ENCODE data around the gene ATP8B1. TPM values are rescaled to one million over a fixed set of nuclear protein-coding genes. Genes with fewer than 3 reads are reported as not detected.
"Not testable (repeated sequence)": the region's sequence is repeated elsewhere in the genome, so short reads cannot be mapped to it uniquely, and the experiment has no call there.

ATP8B1 gene
- total and polyA plus RNA-seq, 2 donors (not counting 1 experiment from before 2014, with no cell fraction given): 109 to 125 TPM

- H3K9me3 ChIP-seq (ENCODE audit: control insufficient read depth, insufficient read depth, low read depth, low read length); H3K36me3 ChIP-seq (ENCODE audit: control insufficient read depth, insufficient read depth, low read length); H3K27me3 ChIP-seq (ENCODE audit: control insufficient read depth, insufficient read depth, low read length); H3K27ac ChIP-seq (ENCODE audit: insufficient read depth, low read length); DNase-seq (ENCODE audit: low read depth in 2 of 2); H2AFZ ChIP-seq (ENCODE audit: low read length); H3K4me3 ChIP-seq (replicated peaks in 1 of 4; ENCODE audit: control extremely low read depth in 1 of 4, insufficient read depth in 1 of 4, low read depth in 3 of 4, low read length in 4 of 4); H4K20me1 ChIP-seq (ENCODE audit: control insufficient read depth, extremely low read depth, insufficient read depth, low read length); H3K4me1 ChIP-seq (ENCODE audit: control insufficient read depth, extremely low read depth, insufficient read depth, low read length); H3K79me2 ChIP-seq (ENCODE audit: control insufficient read depth, insufficient read depth, low read length); H3K4me2 ChIP-seq (ENCODE audit: extremely low read depth, insufficient read depth, low read length); H3K9ac ChIP-seq (ENCODE audit: insufficient read depth, low read length): not testable (repeated sequence)
Observed at GRCh38 chr18:57642462-57642861, 160.7 kb downstream of the ATP8B1 start.

DNA sequence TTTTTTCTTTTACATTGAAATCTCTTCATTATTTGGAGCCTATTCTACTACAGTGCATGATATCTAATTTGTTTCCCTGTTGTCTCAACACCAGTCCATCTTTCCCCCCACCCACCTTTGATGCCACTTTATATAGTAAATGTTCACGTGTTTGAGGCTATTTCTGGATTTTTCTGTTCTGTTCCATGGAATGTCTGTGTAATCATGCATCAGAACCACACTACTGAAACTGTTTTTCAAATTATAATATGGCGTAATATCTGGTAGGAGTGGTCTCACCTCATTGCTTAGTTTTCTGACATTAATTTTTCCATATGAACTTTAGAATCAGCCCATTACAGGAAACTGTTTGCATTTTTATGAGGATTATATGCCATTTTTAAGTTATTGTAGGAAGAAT, 162.4 kb downstream of the ATP8B1 start:
- Histone ChIP-seq H3K4me3 (replicated peaks in 1 of 4; ENCODE audit: control extremely low read depth in 1 of 4, insufficient read depth in 1 of 4, low read depth in 3 of 4, low read length in 4 of 4) (no peak overlapping the region), H3K4me1 (ENCODE audit: control insufficient read depth, extremely low read depth, insufficient read depth, low read length) (no peaks in the 10 kb centered on the region), H4K20me1 (ENCODE audit: control insufficient read depth, extremely low read depth, insufficient read depth, low read length) (no peaks in the 10 kb centered on the region), H3K27me3 (ENCODE audit: control insufficient read depth, insufficient read depth, low read length) (no peaks in the 10 kb centered on the region), H3K9me3 (ENCODE audit: control insufficient read depth, insufficient read depth, low read depth, low read length) (no peaks in the 10 kb centered on the region), H3K9ac (ENCODE audit: insufficient read depth, low read length) (no peak overlapping the region), H3K27ac (ENCODE audit: insufficient read depth, low read length) (no peak overlapping the region), H2AFZ (ENCODE audit: low read length) (no peak overlapping the region), H3K4me2 (ENCODE audit: extremely low read depth, insufficient read depth, low read length) (no peak overlapping the region), H3K36me3 (ENCODE audit: control insufficient read depth, insufficient read depth, low read length) (no peaks in the 10 kb centered on the region), H3K79me2 (ENCODE audit: control insufficient read depth, insufficient read depth, low read length) (no peaks in the 10 kb centered on the region)
- TF ChIP-seq, protein P1, sequence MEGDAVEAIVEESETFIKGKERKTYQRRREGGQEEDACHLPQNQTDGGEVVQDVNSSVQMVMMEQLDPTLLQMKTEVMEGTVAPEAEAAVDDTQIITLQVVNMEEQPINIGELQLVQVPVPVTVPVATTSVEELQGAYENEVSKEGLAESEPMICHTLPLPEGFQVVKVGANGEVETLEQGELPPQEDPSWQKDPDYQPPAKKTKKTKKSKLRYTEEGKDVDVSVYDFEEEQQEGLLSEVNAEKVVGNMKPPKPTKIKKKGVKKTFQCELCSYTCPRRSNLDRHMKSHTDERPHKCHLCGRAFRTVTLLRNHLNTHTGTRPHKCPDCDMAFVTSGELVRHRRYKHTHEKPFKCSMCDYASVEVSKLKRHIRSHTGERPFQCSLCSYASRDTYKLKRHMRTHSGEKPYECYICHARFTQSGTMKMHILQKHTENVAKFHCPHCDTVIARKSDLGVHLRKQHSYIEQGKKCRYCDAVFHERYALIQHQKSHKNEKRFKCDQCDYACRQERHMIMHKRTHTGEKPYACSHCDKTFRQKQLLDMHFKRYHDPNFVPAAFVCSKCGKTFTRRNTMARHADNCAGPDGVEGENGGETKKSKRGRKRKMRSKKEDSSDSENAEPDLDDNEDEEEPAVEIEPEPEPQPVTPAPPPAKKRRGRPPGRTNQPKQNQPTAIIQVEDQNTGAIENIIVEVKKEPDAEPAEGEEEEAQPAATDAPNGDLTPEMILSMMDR (conservative IDR thresholded peaks at IDR 0.05 in 1 of 2, IDR thresholded peaks at IDR 0.05 in 1 of 2; ENCODE audit: low read depth in 1 of 2, low read length in 2 of 2): no peak
- TF ChIP-seq EZH2 (IDR thresholded peaks at IDR 0.05; ENCODE audit: low read length, missing control alignments): no peak
- DNase-seq (ENCODE audit: low read depth in 2 of 2): peak in 1 of 2 donors; percentile 14

DNA sequence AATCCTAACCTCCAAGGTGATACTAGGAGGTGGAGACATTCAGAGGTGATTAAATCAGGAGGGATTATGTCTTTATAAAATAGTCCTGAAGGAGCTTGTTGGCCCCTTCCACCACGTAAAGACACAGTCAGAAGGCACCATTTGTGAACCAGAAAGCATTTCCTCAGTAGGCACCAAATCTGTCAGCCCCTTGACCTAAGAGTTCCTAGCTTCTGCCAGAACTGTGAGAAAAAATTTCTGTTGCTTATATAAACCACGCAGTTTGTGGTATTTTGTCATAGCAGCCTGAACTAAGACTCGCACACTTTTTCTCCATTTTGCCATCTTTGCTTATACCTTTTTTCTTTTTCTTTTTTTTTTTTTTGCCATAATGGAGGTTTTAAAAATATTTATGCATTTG, 162.9 kb downstream of the ATP8B1 start:
- Histone ChIP-seq H4K20me1 (ENCODE audit: control insufficient read depth, extremely low read depth, insufficient read depth, low read length) (no peaks in the 10 kb centered on the region), H3K79me2 (ENCODE audit: control insufficient read depth, insufficient read depth, low read length) (no peaks in the 10 kb centered on the region), H3K9ac (ENCODE audit: insufficient read depth, low read length) (no peak overlapping the region), H3K4me1 (ENCODE audit: control insufficient read depth, extremely low read depth, insufficient read depth, low read length) (no peaks in the 10 kb centered on the region), H3K27ac (ENCODE audit: insufficient read depth, low read length) (no peak overlapping the region), H3K27me3 (ENCODE audit: control insufficient read depth, insufficient read depth, low read length) (no peaks in the 10 kb centered on the region), H3K4me3 (replicated peaks in 1 of 4; ENCODE audit: control extremely low read depth in 1 of 4, insufficient read depth in 1 of 4, low read depth in 3 of 4, low read length in 4 of 4) (no peak overlapping the region), H3K4me2 (ENCODE audit: extremely low read depth, insufficient read depth, low read length) (no peak overlapping the region), H3K36me3 (ENCODE audit: control insufficient read depth, insufficient read depth, low read length) (no peaks in the 10 kb centered on the region), H3K9me3 (ENCODE audit: control insufficient read depth, insufficient read depth, low read depth, low read length) (no peaks in the 10 kb centered on the region), H2AFZ (ENCODE audit: low read length) (no peak overlapping the region)
- TF ChIP-seq EZH2 (IDR thresholded peaks at IDR 0.05; ENCODE audit: low read length, missing control alignments): no peak
- TF ChIP-seq, protein P1 (conservative IDR thresholded peaks at IDR 0.05 in 1 of 2, IDR thresholded peaks at IDR 0.05 in 1 of 2; ENCODE audit: low read depth in 1 of 2, low read length in 2 of 2): no peak
- peak in 1 of 2 donors; percentile 30 for DNase-seq (ENCODE audit: low read depth in 2 of 2)

Measured in fibroblast of lung (primary cell).